Activated CD4-positive, alpha-beta memory T cell treated with anti-CD3 and anti-CD28 coated beads, Interleukin-2, amount 10 ng/mL, durations not matched to agents 7 days and 5 days (primary cell): ENCODE data around the gene MOBP. TPM values are rescaled to one million over a fixed set of nuclear protein-coding genes. Genes with fewer than 3 reads are reported as not detected.
"Not testable (repeated sequence)": the region's sequence is repeated elsewhere in the genome, so short reads cannot be mapped to it uniquely, and the experiment has no call there.

Experiments used
- CTCF ChIA-PET: fragments of 350-600 bp; sonication (Branson Sonifier 250); formaldehyde crosslinking; loops from one replicate; lab custom pipeline; 2021; ENCODE audit warnings: antibody characterized with exemption, inconsistent platforms; lab: Charles Lee
- POLR2A ChIA-PET: fragments of 350-600 bp; sonication (Branson Sonifier 250); formaldehyde crosslinking; loops from one replicate; lab custom pipeline; 2021; ENCODE audit warnings: antibody characterized with exemption; lab: Charles Lee
- DNase-seq: peaks from one replicate; pipeline ENCODE4 v3.0.0-alpha.2; 2020
- H3K27ac Mint-ChIP-seq: one replicate; pipeline ENCODE4 v1.8.0; 2021; ENCODE audit warnings: mild to moderate bottlenecking, mixed read lengths
- H3K27me3 Mint-ChIP-seq: one replicate; pipeline ENCODE4 v1.8.0; 2021; ENCODE audit warnings: mixed read lengths
- H3K36me3 Mint-ChIP-seq: one replicate; pipeline ENCODE4 v1.8.0; 2021; ENCODE audit warnings: low read depth, mixed read lengths
- H3K4me1 Mint-ChIP-seq: one replicate; pipeline ENCODE4 v1.8.0; 2021; ENCODE audit warnings: mixed read lengths
- H3K4me3 Mint-ChIP-seq: one replicate; pipeline ENCODE4 v1.8.0; 2021; ENCODE audit warnings: mild to moderate bottlenecking, mixed read lengths
- H3K9me3 Mint-ChIP-seq: one replicate; pipeline ENCODE4 v1.8.0; 2021; ENCODE audit warnings: mixed read lengths
- total RNA-seq, 2 experiments: library from RNA; stranded (reverse); gene quantifications; one replicate each; pipeline ENCODE4 v1.2.3, GENCODE V29; 2021

Gene MOBP, protein sequence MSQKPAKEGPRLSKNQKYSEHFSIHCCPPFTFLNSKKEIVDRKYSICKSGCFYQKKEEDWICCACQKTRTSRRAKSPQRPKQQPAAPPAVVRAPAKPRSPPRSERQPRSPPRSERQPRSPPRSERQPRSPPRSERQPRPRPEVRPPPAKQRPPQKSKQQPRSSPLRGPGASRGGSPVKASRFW
- total RNA-seq: not detected

DNA sequence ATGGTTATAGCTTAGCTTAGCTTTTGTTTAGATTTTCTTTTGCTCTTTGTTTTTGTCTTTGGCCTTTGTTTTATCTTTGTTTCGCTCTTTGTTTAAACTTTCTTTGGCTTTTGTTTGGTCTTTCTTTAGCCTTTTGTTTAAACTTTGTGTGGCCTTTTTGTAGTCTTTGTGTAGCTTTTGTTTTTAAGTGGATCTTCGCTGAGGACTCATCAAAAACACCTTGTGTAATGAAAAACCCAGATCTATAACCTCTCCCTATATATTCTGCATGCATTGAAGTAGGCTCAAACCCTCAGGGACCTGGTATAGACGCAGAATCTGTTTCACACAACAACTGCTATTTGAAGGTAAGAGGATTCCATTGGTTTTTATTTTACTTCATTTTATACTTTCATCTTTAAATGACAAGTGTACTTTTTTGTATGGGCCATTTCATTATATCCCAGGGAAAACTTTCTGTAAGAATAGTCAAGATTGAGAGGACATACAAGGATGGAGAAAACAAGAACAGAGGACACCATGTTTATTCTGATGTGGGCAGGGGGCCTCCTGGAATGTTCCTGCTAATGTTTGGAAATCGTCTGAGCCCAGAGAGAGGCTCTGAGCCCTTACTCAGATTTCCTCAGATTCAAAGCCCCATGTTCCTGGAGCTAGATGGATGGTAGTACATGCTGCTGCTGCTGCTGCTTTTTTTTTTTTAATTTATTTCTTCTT lies at the start of gene MOBP:
TSS of gene MOBP (plus strand) at position 287 of the 714 bp plus-strand sequence. CDS start 34,390 bp downstream, outside the sequence.
- H3K36me3 Mint-ChIP-seq: no peaks in the 10 kb centered on the region
- POLR2A ChIA-PET: no interaction called here
- no peaks in the 10 kb centered on the region for H3K4me1 Mint-ChIP-seq
- no peak within 1 kb of the TSS for H3K4me3 Mint-ChIP-seq
- no peak within 1 kb of the TSS for H3K27ac Mint-ChIP-seq
- peaks cover 35% of the 10 kb centered on the region for H3K27me3 Mint-ChIP-seq
- CTCF ChIA-PET: no interaction called here
- H3K9me3 Mint-ChIP-seq: no peaks in the 10 kb centered on the region
- no peak for DNase-seq

DNA sequence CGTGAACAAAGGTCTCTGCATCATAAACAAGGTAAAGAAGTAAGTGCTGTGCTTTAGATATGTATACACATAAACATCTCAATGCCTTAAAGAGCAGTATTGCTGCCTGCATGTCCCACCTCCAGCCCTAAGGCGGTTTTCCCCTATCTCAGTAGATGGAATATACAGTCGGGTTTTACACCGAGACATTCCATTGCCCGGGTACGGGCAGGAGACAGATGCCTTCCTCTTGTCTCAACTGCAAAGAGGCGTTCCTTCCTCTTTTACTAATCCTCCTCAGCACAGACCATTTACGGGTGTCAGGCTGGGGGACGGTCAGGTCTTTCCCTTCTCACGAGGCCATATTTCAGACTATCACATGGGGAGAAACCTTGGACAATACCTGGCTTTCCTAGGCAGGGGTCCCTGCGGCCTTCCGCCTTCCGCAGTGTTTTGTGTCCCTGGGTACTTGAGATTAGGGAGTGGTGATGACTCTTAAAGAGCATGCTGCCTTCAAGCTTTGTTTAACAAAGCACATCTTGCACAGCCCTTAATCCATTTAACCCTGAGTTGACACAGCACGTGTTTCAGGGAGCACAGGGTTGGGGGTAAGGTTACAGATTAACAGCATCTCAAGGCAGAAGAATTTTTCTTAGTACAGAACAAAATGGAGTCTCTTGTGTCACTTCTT lies 48.8 kb upstream of the MOBP start:
- H3K27me3 Mint-ChIP-seq, H3K4me1 Mint-ChIP-seq, H3K36me3 Mint-ChIP-seq, H3K9me3 Mint-ChIP-seq, CTCF ChIA-PET, POLR2A ChIA-PET, H3K27ac Mint-ChIP-seq, DNase-seq, H3K4me3 Mint-ChIP-seq: not testable (repeated sequence)

DNA sequence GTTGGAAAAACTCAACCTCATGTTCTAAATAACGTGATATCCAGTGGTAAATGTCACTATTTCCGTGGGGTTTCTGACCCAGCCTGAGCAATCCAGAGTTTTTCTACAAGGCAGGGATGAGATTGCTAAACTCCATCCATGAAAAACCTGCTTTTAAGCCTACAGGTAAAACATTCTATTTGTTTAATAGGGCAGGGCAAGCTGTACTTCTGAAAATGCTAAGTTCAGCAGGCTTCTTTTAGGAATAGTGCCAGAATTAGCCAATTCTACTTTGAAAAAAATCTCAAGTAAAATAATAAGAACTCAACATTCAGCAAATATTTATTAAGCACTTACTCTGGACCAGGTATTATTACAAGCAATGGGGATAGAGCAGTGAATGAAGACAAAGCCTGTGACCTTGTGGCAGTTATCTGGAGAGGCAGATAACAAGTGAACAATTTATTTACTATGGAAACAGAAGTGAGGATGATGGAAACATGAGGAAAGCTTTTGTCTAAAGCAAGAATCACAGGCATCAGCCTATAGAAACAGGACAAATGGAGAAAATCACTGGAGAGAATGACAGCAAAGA lies 47.7 kb upstream of the MOBP start:
- Mint-ChIP-seq H3K27me3 (peaks cover 2% of the 10 kb centered on the region), H3K9me3 (no peaks in the 10 kb centered on the region), H3K27ac (no peak overlapping the region), H3K36me3 (no peaks in the 10 kb centered on the region), H3K4me1 (no peaks in the 10 kb centered on the region), H3K4me3 (no peak overlapping the region)
- no peak for DNase-seq
- ChIA-PET POLR2A (no interaction called here), CTCF (no interaction called here)

DNA sequence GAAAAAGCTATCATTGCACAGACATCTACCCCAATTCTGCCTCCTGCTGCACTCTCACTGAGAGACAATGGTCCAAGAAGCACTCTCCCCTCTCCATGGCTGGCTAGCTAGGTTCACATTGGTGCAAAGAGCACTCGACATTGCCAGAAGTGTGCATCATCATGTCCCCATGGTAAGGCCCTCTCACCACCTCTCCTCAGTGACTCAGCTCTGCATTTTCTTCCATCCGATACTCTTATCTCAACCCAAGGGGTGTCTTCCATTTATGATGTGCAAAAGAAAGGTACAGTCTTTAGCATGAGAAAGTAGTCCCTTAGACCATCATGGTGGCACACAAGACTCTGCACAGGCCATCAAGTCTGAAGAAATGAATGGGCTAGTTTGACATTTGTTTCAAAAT lies 46.9 kb upstream of the MOBP start:
- Mint-ChIP-seq H3K27ac (no peak overlapping the region), H3K4me1 (no peaks in the 10 kb centered on the region), H3K4me3 (no peak overlapping the region), H3K9me3 (no peaks in the 10 kb centered on the region), H3K27me3 (peaks cover 2% of the 10 kb centered on the region), H3K36me3 (no peaks in the 10 kb centered on the region)
- POLR2A ChIA-PET: no interaction called here
- CTCF ChIA-PET: interaction anchor here (0.6 kb wide), 1 partner anchor 38 kb away, joined by 3 read pairs; no protein-coding TSS in a partner anchor
- no peak for DNase-seq

DNA sequence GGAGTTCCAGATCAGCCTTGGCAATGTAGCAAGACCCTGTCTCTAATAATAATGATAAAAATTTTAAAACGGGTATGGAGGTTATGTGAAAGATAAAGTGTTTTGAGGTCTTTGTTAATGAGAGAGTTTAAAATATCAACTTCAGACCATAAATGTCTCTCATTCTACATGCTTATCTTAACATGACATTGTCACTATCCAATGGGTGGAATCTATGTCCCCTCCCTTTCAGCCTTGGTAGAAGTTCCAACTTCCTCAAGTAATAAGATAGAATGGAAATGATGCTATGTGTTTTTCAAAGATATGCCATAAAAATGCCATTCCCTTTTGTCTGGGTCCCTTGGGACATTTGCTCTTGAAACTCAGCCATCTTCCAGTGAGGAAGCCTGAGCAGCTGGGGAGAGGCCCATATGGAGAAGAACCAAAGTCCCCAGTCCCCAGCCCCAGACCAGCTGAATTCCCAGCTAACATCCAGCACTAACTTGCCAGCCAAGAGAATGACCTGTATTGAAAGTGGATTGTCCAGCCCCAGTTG lies 44.0 kb upstream of the MOBP start:
- H3K27me3 Mint-ChIP-seq: peaks cover 2% of the 10 kb centered on the region
- CTCF ChIA-PET: interaction anchor here (1.0 kb wide), 1 partner anchor 132 kb away, joined by 3 read pairs; no protein-coding TSS in a partner anchor
- POLR2A ChIA-PET: interaction anchor here (1.1 kb wide), 1 partner anchor 17 kb away, joined by 3 read pairs; the partner anchor contains the start of gene RPSA
- DNase-seq: no peak
- H3K27ac Mint-ChIP-seq: no peak overlapping the region
- no peaks in the 10 kb centered on the region for H3K36me3 Mint-ChIP-seq
- H3K4me1 Mint-ChIP-seq: no peaks in the 10 kb centered on the region
- no peak overlapping the region for H3K4me3 Mint-ChIP-seq
- no peaks in the 10 kb centered on the region for H3K9me3 Mint-ChIP-seq

DNA sequence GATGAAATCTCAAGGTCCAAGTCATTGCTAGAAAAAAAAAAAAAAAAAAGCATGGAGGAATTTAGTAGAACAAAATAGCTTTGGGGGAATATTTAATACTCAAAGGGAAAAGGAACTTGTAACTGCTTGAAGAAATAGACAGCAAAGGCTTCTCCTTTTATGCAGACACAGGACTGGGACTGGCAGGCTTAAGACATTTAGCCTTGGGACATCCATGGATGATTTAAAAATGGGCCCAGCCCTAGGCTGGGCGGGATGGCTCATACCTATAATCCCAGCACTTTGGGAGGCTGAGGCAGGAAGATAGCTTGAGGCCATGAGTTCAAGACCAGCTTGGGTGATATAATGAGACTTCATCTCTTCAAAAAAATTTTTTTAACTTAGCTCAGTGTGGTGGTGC lies 41.2 kb upstream of the MOBP start:
- H3K27me3 Mint-ChIP-seq: peaks cover 6% of the 10 kb centered on the region
- no peaks in the 10 kb centered on the region for H3K4me1 Mint-ChIP-seq
- no peaks in the 10 kb centered on the region for H3K36me3 Mint-ChIP-seq
- DNase-seq: no peak
- no peaks in the 10 kb centered on the region for H3K9me3 Mint-ChIP-seq
- CTCF ChIA-PET: interaction anchor here (0.6 kb wide), 2 partner anchors 70 to 74 kb away, joined by 4 read pairs; no protein-coding TSS in a partner anchor
- POLR2A ChIA-PET: no interaction called here
- no peak overlapping the region for H3K27ac Mint-ChIP-seq
- H3K4me3 Mint-ChIP-seq: no peak overlapping the region

DNA sequence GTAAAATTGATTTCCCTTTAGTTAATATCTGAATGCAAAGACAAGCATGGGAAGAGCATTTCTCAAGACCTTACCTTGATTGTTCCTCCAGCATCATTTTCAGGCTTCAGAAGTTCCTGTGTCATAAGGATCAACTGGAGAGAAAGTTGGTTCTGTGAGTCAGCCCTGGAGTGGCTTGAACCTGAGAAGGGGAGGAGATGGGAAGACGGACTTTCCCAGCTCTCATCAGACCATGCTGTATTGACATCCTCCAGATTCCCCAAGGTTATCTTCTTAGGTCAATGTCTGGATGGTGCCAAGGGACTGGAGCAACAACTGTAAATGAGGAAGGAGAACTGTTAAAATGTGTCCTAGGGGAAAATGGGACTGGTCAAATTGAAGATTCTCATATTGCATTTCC lies 40.0 kb upstream of the MOBP start:
- H3K4me3 Mint-ChIP-seq: no peak overlapping the region
- H3K4me1 Mint-ChIP-seq: no peaks in the 10 kb centered on the region
- no peaks in the 10 kb centered on the region for H3K9me3 Mint-ChIP-seq
- H3K27ac Mint-ChIP-seq: no peak overlapping the region
- ChIA-PET POLR2A (interaction anchor here (1.0 to 1.1 kb wide), 2 partner anchors 12 to 15 kb away, joined by 3 to 4 read pairs; no protein-coding TSS in a partner anchor), CTCF (no interaction called here)
- no peak for DNase-seq
- no peaks in the 10 kb centered on the region for H3K36me3 Mint-ChIP-seq
- peaks cover 6% of the 10 kb centered on the region for H3K27me3 Mint-ChIP-seq

DNA sequence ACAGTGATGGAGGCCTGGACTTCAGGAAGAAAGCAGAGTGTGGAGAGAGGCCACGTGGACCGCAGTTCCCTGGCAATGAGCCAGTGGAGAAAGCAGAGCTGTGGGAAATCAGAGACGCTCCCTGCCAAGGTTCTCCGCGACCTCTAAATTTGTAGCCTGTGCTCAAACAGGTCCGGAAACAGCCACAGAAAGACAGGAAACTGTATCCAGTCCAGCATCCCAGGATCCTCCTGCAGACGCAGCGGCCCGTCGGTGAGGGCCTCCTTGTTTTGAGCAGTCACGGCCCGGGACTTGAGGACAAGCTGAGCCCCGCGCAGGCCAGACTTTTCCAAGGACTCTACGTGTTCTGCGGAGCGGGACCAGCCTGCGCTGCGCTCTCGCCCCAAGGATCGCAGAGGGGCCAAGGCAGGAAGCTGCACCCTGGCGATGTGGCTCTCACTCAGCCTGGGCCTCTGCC lies 38.7 kb upstream of the MOBP start:
- Mint-ChIP-seq H3K36me3 (no peaks in the 10 kb centered on the region), H3K4me3 (no peak overlapping the region), H3K4me1 (no peaks in the 10 kb centered on the region), H3K9me3 (no peaks in the 10 kb centered on the region), H3K27ac (no peak overlapping the region), H3K27me3 (peaks cover 6% of the 10 kb centered on the region)
- ChIA-PET CTCF (no interaction called here), POLR2A (interaction anchor here (0.6 kb wide), 1 partner anchor 13 kb away, joined by 3 read pairs; no protein-coding TSS in a partner anchor)
- DNase-seq: no peak

DNA sequence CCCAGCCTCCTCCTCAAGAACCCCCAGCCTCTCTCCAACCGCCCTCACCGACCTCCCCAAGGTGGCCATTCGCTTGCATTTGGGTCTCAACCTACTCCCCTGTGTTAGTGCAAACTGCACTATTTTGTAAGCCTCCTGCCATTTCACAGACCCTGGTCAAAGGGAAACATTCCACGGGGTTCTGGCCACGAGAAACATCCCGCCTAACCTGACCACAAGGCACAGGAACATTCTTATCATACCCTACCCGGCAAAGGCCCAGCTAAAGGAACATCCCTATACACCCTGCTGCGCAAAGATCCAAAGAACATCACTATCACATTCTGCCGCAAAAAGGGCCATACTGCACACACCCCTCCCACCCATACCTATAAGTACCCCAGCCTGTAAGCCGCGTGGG lies 38.0 kb upstream of the MOBP start:
- POLR2A ChIA-PET: interaction anchor here (0.6 kb wide), 1 partner anchor 14 kb away, joined by 3 read pairs; no protein-coding TSS in a partner anchor
- CTCF ChIA-PET: no interaction called here
- DNase-seq: no peak
- H3K27me3 Mint-ChIP-seq: peaks cover 6% of the 10 kb centered on the region
- no peaks in the 10 kb centered on the region for H3K9me3 Mint-ChIP-seq
- H3K27ac Mint-ChIP-seq: no peak overlapping the region
- no peaks in the 10 kb centered on the region for H3K36me3 Mint-ChIP-seq
- no peak overlapping the region for H3K4me3 Mint-ChIP-seq
- H3K4me1 Mint-ChIP-seq: no peaks in the 10 kb centered on the region

DNA sequence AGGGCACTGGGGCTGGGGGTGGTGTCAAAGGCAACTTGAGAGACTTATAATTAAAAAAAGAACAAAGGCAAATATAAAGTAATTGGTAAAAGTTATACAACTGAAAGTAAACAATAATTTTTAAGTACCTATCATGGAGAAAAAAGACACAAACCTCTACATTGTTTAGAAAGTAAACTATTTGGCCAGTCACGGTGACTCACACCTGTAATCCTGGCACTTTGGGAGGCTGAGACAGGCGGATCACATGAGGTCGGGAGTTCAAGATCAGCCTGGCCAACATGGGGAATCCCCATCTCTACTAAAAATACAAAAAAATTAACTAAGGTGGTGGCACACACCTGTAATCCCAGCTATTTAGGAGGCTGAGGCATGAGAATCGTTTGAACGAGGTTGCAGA lies 35.1 kb upstream of the MOBP start:
- CTCF ChIA-PET: no interaction called here
- H3K27ac Mint-ChIP-seq: no peak overlapping the region
- no peak overlapping the region for H3K4me3 Mint-ChIP-seq
- H3K27me3 Mint-ChIP-seq: peaks cover 6% of the 10 kb centered on the region
- H3K4me1 Mint-ChIP-seq: no peaks in the 10 kb centered on the region
- H3K9me3 Mint-ChIP-seq: no peaks in the 10 kb centered on the region
- no peaks in the 10 kb centered on the region for H3K36me3 Mint-ChIP-seq
- POLR2A ChIA-PET: no interaction called here
- DNase-seq: no peak

DNA sequence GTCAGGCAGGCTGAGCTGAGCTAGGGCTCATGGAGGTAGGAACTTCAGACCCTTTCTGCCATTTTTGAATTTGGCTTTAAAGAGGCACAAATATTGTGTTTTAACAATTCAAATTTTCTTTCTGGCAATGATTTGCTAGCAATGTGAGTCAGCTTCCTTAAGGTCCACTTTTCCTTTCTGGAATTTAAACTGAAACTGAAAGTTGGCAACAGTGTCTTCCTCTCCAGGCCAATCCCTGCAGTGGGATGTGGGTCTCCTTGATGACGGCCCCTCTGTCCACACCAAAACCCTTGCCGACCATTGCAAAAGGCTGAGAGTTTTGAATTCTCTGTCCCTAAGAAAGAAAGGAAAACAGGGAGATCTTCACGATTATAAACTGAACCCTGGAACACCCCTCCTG lies 33.8 kb upstream of the MOBP start:
- no peaks in the 10 kb centered on the region for H3K9me3 Mint-ChIP-seq

DNA sequence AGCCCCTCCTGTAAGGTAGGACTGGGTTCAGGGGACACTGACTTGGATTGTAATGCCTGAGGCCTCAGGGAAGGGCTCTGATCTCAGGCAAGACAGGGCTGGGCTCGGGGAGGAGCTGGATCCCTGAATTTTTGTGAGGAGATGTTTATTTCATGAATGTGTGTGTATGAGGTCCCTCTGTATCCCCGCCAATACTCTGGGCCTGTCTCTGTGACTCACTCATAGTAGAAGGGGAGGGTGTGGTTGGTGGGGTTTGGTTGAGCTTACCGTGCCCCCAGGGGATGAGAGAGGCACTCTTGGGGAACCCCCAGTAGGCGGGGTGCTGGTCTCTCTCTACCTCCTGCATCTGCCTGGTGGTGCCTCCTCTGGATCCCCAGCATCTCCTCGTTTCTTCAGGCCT lies 32.9 kb upstream of the MOBP start:
- no peak overlapping the region for H3K4me3 Mint-ChIP-seq
- no peaks in the 10 kb centered on the region for H3K9me3 Mint-ChIP-seq
- ChIA-PET CTCF (interaction anchor here (1.6 kb wide), 1 partner anchor 13 kb away, joined by 5 read pairs; no protein-coding TSS in a partner anchor), POLR2A (no interaction called here)
- DNase-seq: no peak
- no peak overlapping the region for H3K27ac Mint-ChIP-seq
- H3K4me1 Mint-ChIP-seq: no peaks in the 10 kb centered on the region
- peaks cover 4% of the 10 kb centered on the region for H3K27me3 Mint-ChIP-seq
- H3K36me3 Mint-ChIP-seq: no peaks in the 10 kb centered on the region

More for the DNA sequence above, 33.8 kb upstream of the MOBP start:
- no peak for DNase-seq
- Mint-ChIP-seq H3K36me3 (no peaks in the 10 kb centered on the region), H3K27me3 (peaks cover 6% of the 10 kb centered on the region), H3K4me1 (no peaks in the 10 kb centered on the region), H3K27ac (no peak overlapping the region), H3K4me3 (no peak overlapping the region)
- POLR2A ChIA-PET: no interaction called here
- CTCF ChIA-PET: interaction anchor here (1.6 kb wide), 1 partner anchor 14 kb away, joined by 5 read pairs; no protein-coding TSS in a partner anchor
